Natural killer cell (primary cell): ENCODE data around the gene POLE3. TPM values are rescaled to one million over a fixed set of nuclear protein-coding genes. Genes with fewer than 3 reads are reported as not detected.

Experiments
- ATAC-seq, 3 donors: fragments of 150-1000 bp in 2 of 3; fragments of 200-7000 bp in 1 of 3; cut with Tn5 transposase; 1 replicate in 1 of 3; 2 replicates in 2 of 3; pipeline ENCODE4 v1.10.0; 2021; ENCODE audit warnings: mild to moderate bottlenecking in 2 of 3, moderate library complexity in 2 of 3
- DNase-seq, 2 donors: peaks; one replicate each; pipeline versions ENCODE4 v3.0.0 to v3.0.0-alpha.2; 2013 to 2021; ENCODE audit warnings: mixed read lengths in 1 of 2
- H3K27ac ChIP-seq: one replicate; pipeline ENCODE4 v1.5.1; 2013; ENCODE audit warnings: mild to moderate bottlenecking, low read length
- H3K27me3 ChIP-seq: one replicate; pipeline ENCODE4 v1.6.1; 2013; ENCODE audit warnings: low read length; ENCODE audit not compliant: control insufficient read depth, insufficient read depth
- H3K36me3 ChIP-seq: one replicate; pipeline ENCODE4 v1.6.1; 2013; ENCODE audit warnings: low read length; ENCODE audit not compliant: control insufficient read depth, insufficient read depth
- H3K4me1 ChIP-seq: one replicate; pipeline ENCODE4 v1.6.1; 2013; ENCODE audit warnings: low read length; ENCODE audit not compliant: control insufficient read depth, insufficient read depth
- H3K4me3 ChIP-seq: one replicate; pipeline ENCODE4 v1.5.1; 2013; ENCODE audit warnings: low read length
- H3K9me3 ChIP-seq: one replicate; pipeline ENCODE4 v1.6.1; 2013; ENCODE audit warnings: low read length; ENCODE audit not compliant: control insufficient read depth, insufficient read depth
- H3K27ac Mint-ChIP-seq, 2 donors: one replicate each; pipeline ENCODE4 v1.8.0; 2022; ENCODE audit warnings: mild to moderate bottlenecking in 2 of 2, mixed read lengths in 2 of 2, moderate library complexity in 1 of 2
- H3K27me3 Mint-ChIP-seq, 2 donors: one replicate each; pipeline ENCODE4 v1.8.0; 2022; ENCODE audit warnings: low read depth in 2 of 2, mixed read lengths in 2 of 2
- H3K36me3 Mint-ChIP-seq: one replicate; pipeline ENCODE4 v1.8.0; 2022; ENCODE audit warnings: mixed read lengths
- H3K4me1 Mint-ChIP-seq, 2 donors: one replicate each; pipeline ENCODE4 v1.8.0; 2022; ENCODE audit warnings: mixed read lengths in 2 of 2
- H3K4me3 Mint-ChIP-seq: one replicate; pipeline ENCODE4 v1.8.0; 2022; ENCODE audit warnings: mild to moderate bottlenecking, moderate library complexity, mixed read lengths
- H3K9me3 Mint-ChIP-seq, 2 donors: one replicate each; pipeline ENCODE4 v1.8.0; 2022; ENCODE audit warnings: mixed read lengths in 2 of 2
- WGBS: methylation state at CpG from one replicate; pipeline ENCODE4 v1.1.7; 2013; ENCODE audit warnings: missing lambda C conversion rate; ENCODE audit not compliant: insufficient coverage; 5-methylcytosine and 5-hydroxymethylcytosine counted together
- intact Hi-C: fragments of 100-400 bp; cut with micrococcal nuclease; formaldehyde crosslinking; loops from one replicate; pipeline ENCODE4 v1.14.2; 2022
- total RNA-seq, 4 donors: library from RNA; stranded (reverse); fragments of 120-200 nt in 1 of 4; gene quantifications; one replicate each; pipeline versions ENCODE4 v1.2.3 to v1.2.4, GENCODE V29; 2013 to 2022
- TF ChIP-seq, protein P1 (sequence below): fragments of 200-600 bp; IDR thresholded peaks from one replicate; pipeline ENCODE4 v1.8.0; 2022; ENCODE audit warnings: antibody characterized with exemption

POLE3 gene, protein sequence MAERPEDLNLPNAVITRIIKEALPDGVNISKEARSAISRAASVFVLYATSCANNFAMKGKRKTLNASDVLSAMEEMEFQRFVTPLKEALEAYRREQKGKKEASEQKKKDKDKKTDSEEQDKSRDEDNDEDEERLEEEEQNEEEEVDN
- total RNA-seq: 10 to 100 TPM; 59.2 to 66.7 (median 62.2) TPM
- total RNA-seq (2013): 64.4 TPM

GRCh38 chr9:113410207-113410864, at the start of gene POLE3, which contains the start of gene C9orf43:
TSS of gene POLE3 (minus strand) at chr9:113410675. CDS start at chr9:113410293, 382 bp downstream.
TSS of gene C9orf43 (plus strand) at chr9:113410747. CDS start at chr9:113413494, 2,747 bp downstream.
- no peaks in the 10 kb centered on the region for H3K9me3 Mint-ChIP-seq
- H3K4me1 ChIP-seq: peaks cover 23% of the 10 kb centered on the region
- H3K27me3 ChIP-seq: no peaks in the 10 kb centered on the region
- peak within 1 kb of the TSS; percentile 78 for H3K4me3 ChIP-seq
- TF ChIP-seq, protein P1, sequence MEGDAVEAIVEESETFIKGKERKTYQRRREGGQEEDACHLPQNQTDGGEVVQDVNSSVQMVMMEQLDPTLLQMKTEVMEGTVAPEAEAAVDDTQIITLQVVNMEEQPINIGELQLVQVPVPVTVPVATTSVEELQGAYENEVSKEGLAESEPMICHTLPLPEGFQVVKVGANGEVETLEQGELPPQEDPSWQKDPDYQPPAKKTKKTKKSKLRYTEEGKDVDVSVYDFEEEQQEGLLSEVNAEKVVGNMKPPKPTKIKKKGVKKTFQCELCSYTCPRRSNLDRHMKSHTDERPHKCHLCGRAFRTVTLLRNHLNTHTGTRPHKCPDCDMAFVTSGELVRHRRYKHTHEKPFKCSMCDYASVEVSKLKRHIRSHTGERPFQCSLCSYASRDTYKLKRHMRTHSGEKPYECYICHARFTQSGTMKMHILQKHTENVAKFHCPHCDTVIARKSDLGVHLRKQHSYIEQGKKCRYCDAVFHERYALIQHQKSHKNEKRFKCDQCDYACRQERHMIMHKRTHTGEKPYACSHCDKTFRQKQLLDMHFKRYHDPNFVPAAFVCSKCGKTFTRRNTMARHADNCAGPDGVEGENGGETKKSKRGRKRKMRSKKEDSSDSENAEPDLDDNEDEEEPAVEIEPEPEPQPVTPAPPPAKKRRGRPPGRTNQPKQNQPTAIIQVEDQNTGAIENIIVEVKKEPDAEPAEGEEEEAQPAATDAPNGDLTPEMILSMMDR: no peak
- peak within 1 kb of the TSS; percentile 95 for H3K27ac ChIP-seq
- under 1% methylated on average over 61 of the region's 61 CpGs for WGBS
- H3K36me3 ChIP-seq: peaks cover 7% of the 10 kb centered on the region
- H3K27me3 Mint-ChIP-seq: no peaks in the 10 kb centered on the region
- intact Hi-C loops: loop anchor here (1.0 to 2.0 kb wide), 5 partner anchors 9 to 190 kb away; partner anchors contain the start of genes ALAD, CDC26, FKBP15 and PRPF4
- no peaks in the 10 kb centered on the region for H3K36me3 Mint-ChIP-seq
- ATAC-seq (peak; percentile 88 to 97 (median 91)), DNase-seq (peak; percentile 94 to 97)
- peaks cover 24 to 28% of the 10 kb centered on the region in 2 donors for H3K4me1 Mint-ChIP-seq
- H3K27ac Mint-ChIP-seq: peak within 1 kb of the TSS; percentile 96 to 99
- H3K9me3 ChIP-seq: no peaks in the 10 kb centered on the region
- H3K4me3 Mint-ChIP-seq: peak within 1 kb of the TSS; percentile 94

DNA sequence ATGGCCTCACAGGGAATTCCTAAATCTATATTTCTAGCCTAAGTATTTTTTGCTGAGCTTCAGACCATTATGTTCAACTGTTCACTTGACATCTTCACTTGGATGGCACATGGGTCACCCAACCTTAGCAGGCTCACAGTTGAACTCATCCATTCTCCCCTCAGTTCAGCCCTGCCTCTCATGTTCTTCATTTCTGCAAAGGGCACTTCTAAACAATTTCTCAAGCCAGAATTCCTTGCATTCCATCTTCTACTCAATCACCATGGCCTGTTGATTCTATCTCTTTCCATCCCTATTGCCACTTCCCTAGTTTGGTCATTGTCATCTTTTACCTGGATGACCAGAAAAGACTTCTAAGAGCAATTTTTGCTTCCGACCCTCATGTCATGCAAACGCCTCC, 45.8 kb upstream of the POLE3 start:
- Mint-ChIP-seq H3K27me3 (no peaks in the 10 kb centered on the region), H3K9me3 (no peaks in the 10 kb centered on the region), H3K4me3 (no peak overlapping the region), H3K27ac (peak overlapping the region in 1 of 2 donors; percentile 8), H3K36me3 (no peaks in the 10 kb centered on the region), H3K4me1 (peaks cover 0 to 6% of the 10 kb centered on the region in 2 donors)
- Histone ChIP-seq H3K4me1 (no peaks in the 10 kb centered on the region), H3K4me3 (no peak overlapping the region), H3K9me3 (no peaks in the 10 kb centered on the region), H3K27me3 (no peaks in the 10 kb centered on the region), H3K36me3 (no peaks in the 10 kb centered on the region), H3K27ac (no peak overlapping the region)
- DNase-seq: no peak
- ATAC-seq: no peak
- TF ChIP-seq, protein P1: no peak
- WGBS: 100% methylated on average over 2 of the region's 2 CpGs
- intact Hi-C loops: no loop called here

- no peaks in the 10 kb centered on the region for H3K27me3 ChIP-seq
- no peak for ATAC-seq
- H3K9me3 ChIP-seq: no peaks in the 10 kb centered on the region
- TF ChIP-seq, protein P1: no peak
- H3K4me3 Mint-ChIP-seq: no peak overlapping the region
- H3K9me3 Mint-ChIP-seq: no peaks in the 10 kb centered on the region
- no peak overlapping the region for H3K27ac ChIP-seq
- no peaks in the 10 kb centered on the region for H3K27me3 Mint-ChIP-seq
- no peak for DNase-seq
- H3K36me3 ChIP-seq: no peaks in the 10 kb centered on the region
- H3K27ac Mint-ChIP-seq: peak overlapping the region in 1 of 2 donors; percentile 37
- peaks cover 0 to 6% of the 10 kb centered on the region in 2 donors for H3K4me1 Mint-ChIP-seq
- no peaks in the 10 kb centered on the region for H3K4me1 ChIP-seq
- intact Hi-C loops: no loop called here
- no peaks in the 10 kb centered on the region for H3K36me3 Mint-ChIP-seq
- no peak overlapping the region for H3K4me3 ChIP-seq
- 82% methylated on average over 5 of the region's 5 CpGs for WGBS
These were observed 44.7 kb upstream of the POLE3 start for GRCh38 chr9:113454914-113455761.
